T-helper 2 cell treated with Interferon-gamma antibody and Interleukin-4, amounts not matched to agents 5 μg/mL and 100 μg/mL, for 36 hours (primary cell): ENCODE measurements around the gene HSD11B2.

Source experiments
- DNase-seq: peaks from one replicate; pipeline ENCODE4 v3.0.0; 2021; ENCODE audit warnings: low spot score
- H3K27ac Mint-ChIP-seq: one replicate; pipeline ENCODE4 v1.8.0; 2021; ENCODE audit warnings: mild to moderate bottlenecking, mixed read lengths
- H3K27me3 Mint-ChIP-seq: one replicate; pipeline ENCODE4 v1.8.0; 2021; ENCODE audit warnings: low read depth, mixed read lengths
- H3K36me3 Mint-ChIP-seq: one replicate; pipeline ENCODE4 v1.8.0; 2021; ENCODE audit warnings: low read depth, mixed read lengths
- H3K4me1 Mint-ChIP-seq: one replicate; pipeline ENCODE4 v1.8.0; 2021; ENCODE audit warnings: low read depth, mixed read lengths
- H3K4me3 Mint-ChIP-seq: one replicate; pipeline ENCODE4 v1.8.0; 2022; ENCODE audit warnings: mild to moderate bottlenecking, moderate library complexity, mixed read lengths
- H3K9me3 Mint-ChIP-seq: one replicate; pipeline ENCODE4 v1.8.0; 2021; ENCODE audit warnings: mixed read lengths

Gene HSD11B2

GRCh38 chr16:67451704-67452435 lies 20.9 kb downstream of the HSD11B2 start:
- Mint-ChIP-seq H3K27me3 (no peaks in the 10 kb centered on the region), H3K4me1 (peaks cover 7% of the 10 kb centered on the region), H3K36me3 (no peaks in the 10 kb centered on the region), H3K9me3 (no peaks in the 10 kb centered on the region), H3K27ac (no peak overlapping the region), H3K4me3 (no peak overlapping the region)
- DNase-seq = no peak

- no peak for DNase-seq
- peaks cover 5% of the 10 kb centered on the region for H3K4me1 Mint-ChIP-seq
- H3K4me3 Mint-ChIP-seq = no peak overlapping the region
- no peaks in the 10 kb centered on the region for H3K9me3 Mint-ChIP-seq
- H3K27me3 Mint-ChIP-seq = no peaks in the 10 kb centered on the region
- no peaks in the 10 kb centered on the region for H3K36me3 Mint-ChIP-seq
- H3K27ac Mint-ChIP-seq = no peak overlapping the region
Measured at GRCh38 chr16:67454104-67454503, 23.2 kb downstream of the HSD11B2 start.

GRCh38 chr16:67454852-67455251 lies 23.9 kb downstream of the HSD11B2 start:
- Mint-ChIP-seq H3K9me3 (no peaks in the 10 kb centered on the region), H3K36me3 (no peaks in the 10 kb centered on the region), H3K4me1 (peaks cover 5% of the 10 kb centered on the region), H3K4me3 (no peak overlapping the region), H3K27ac (no peak overlapping the region), H3K27me3 (no peaks in the 10 kb centered on the region)
- DNase-seq = no peak

GRCh38 chr16:67456391-67457081 lies 25.6 kb downstream of the HSD11B2 start:
- Mint-ChIP-seq H3K36me3 (no peaks in the 10 kb centered on the region), H3K4me1 (peaks cover 5% of the 10 kb centered on the region), H3K9me3 (no peaks in the 10 kb centered on the region), H3K4me3 (no peak overlapping the region), H3K27me3 (no peaks in the 10 kb centered on the region), H3K27ac (no peak overlapping the region)
- no peak for DNase-seq

GRCh38 chr16:67457611-67458010 lies 26.7 kb downstream of the HSD11B2 start:
- no peaks in the 10 kb centered on the region for H3K27me3 Mint-ChIP-seq
- H3K36me3 Mint-ChIP-seq = no peaks in the 10 kb centered on the region
- peaks cover 5% of the 10 kb centered on the region for H3K4me1 Mint-ChIP-seq
- DNase-seq = no peak
- H3K9me3 Mint-ChIP-seq = no peaks in the 10 kb centered on the region
- no peak overlapping the region for H3K4me3 Mint-ChIP-seq
- H3K27ac Mint-ChIP-seq = no peak overlapping the region

- peaks cover 5% of the 10 kb centered on the region for H3K4me1 Mint-ChIP-seq
- no peaks in the 10 kb centered on the region for H3K27me3 Mint-ChIP-seq
- H3K4me3 Mint-ChIP-seq = no peak overlapping the region
- no peak overlapping the region for H3K27ac Mint-ChIP-seq
- DNase-seq = no peak
- no peaks in the 10 kb centered on the region for H3K36me3 Mint-ChIP-seq
- H3K9me3 Mint-ChIP-seq = no peaks in the 10 kb centered on the region
Measured at GRCh38 chr16:67458121-67458641, 27.3 kb downstream of the HSD11B2 start.

GRCh38 chr16:67459066-67459860 lies 28.3 kb downstream of the HSD11B2 start:
- DNase-seq = no peak
- H3K27ac Mint-ChIP-seq = no peak overlapping the region
- no peaks in the 10 kb centered on the region for H3K27me3 Mint-ChIP-seq
- H3K4me3 Mint-ChIP-seq = no peak overlapping the region
- H3K36me3 Mint-ChIP-seq = no peaks in the 10 kb centered on the region
- H3K4me1 Mint-ChIP-seq = peaks cover 3% of the 10 kb centered on the region
- no peaks in the 10 kb centered on the region for H3K9me3 Mint-ChIP-seq

GRCh38 chr16:67459861-67460150 lies 28.9 kb downstream of the HSD11B2 start:
- H3K4me1 Mint-ChIP-seq = peaks cover 3% of the 10 kb centered on the region
- no peaks in the 10 kb centered on the region for H3K27me3 Mint-ChIP-seq
- no peak overlapping the region for H3K27ac Mint-ChIP-seq
- no peaks in the 10 kb centered on the region for H3K9me3 Mint-ChIP-seq
- no peaks in the 10 kb centered on the region for H3K36me3 Mint-ChIP-seq
- no peak for DNase-seq
- no peak overlapping the region for H3K4me3 Mint-ChIP-seq

- H3K27ac Mint-ChIP-seq = no peak overlapping the region
Measured at GRCh38 chr16:67460168-67460567, 29.2 kb downstream of the HSD11B2 start.

GRCh38 chr16:67460961-67461360 lies 30.0 kb downstream of the HSD11B2 start:
- peaks cover 4% of the 10 kb centered on the region for H3K4me1 Mint-ChIP-seq
- no peaks in the 10 kb centered on the region for H3K27me3 Mint-ChIP-seq
- no peaks in the 10 kb centered on the region for H3K9me3 Mint-ChIP-seq
- no peak overlapping the region for H3K4me3 Mint-ChIP-seq
- DNase-seq = no peak
- no peaks in the 10 kb centered on the region for H3K36me3 Mint-ChIP-seq
- H3K27ac Mint-ChIP-seq = no peak overlapping the region

More at GRCh38 chr16:67460168-67460567, 29.2 kb downstream of the HSD11B2 start:
- H3K27me3 Mint-ChIP-seq = no peaks in the 10 kb centered on the region
- no peaks in the 10 kb centered on the region for H3K36me3 Mint-ChIP-seq
- H3K9me3 Mint-ChIP-seq = no peaks in the 10 kb centered on the region
- H3K4me3 Mint-ChIP-seq = no peak overlapping the region
- DNase-seq = no peak
- peaks cover 3% of the 10 kb centered on the region for H3K4me1 Mint-ChIP-seq

GRCh38 chr16:67461600-67462278 lies 30.8 kb downstream of the HSD11B2 start:
- Mint-ChIP-seq H3K4me3 (no peak overlapping the region), H3K4me1 (peaks cover 4% of the 10 kb centered on the region), H3K27me3 (no peaks in the 10 kb centered on the region), H3K9me3 (no peaks in the 10 kb centered on the region), H3K27ac (no peak overlapping the region), H3K36me3 (no peaks in the 10 kb centered on the region)
- no peak for DNase-seq

GRCh38 chr16:67462279-67462655 lies 31.3 kb downstream of the HSD11B2 start:
- Mint-ChIP-seq H3K36me3 (no peaks in the 10 kb centered on the region), H3K4me3 (no peak overlapping the region), H3K9me3 (no peaks in the 10 kb centered on the region), H3K4me1 (peaks cover 4% of the 10 kb centered on the region), H3K27ac (no peak overlapping the region), H3K27me3 (no peaks in the 10 kb centered on the region)
- no peak for DNase-seq

GRCh38 chr16:67463059-67463458 lies 32.1 kb downstream of the HSD11B2 start:
- Mint-ChIP-seq H3K4me3 (no peak overlapping the region), H3K36me3 (no peaks in the 10 kb centered on the region), H3K9me3 (no peaks in the 10 kb centered on the region), H3K4me1 (peaks cover 4% of the 10 kb centered on the region), H3K27ac (no peak overlapping the region), H3K27me3 (no peaks in the 10 kb centered on the region)
- no peak for DNase-seq

- Mint-ChIP-seq H3K36me3 (no peaks in the 10 kb centered on the region), H3K27me3 (no peaks in the 10 kb centered on the region), H3K27ac (no peak overlapping the region), H3K4me3 (no peak overlapping the region), H3K9me3 (no peaks in the 10 kb centered on the region), H3K4me1 (peaks cover 4% of the 10 kb centered on the region)
- DNase-seq = no peak
Measured at GRCh38 chr16:67463691-67464090, 32.8 kb downstream of the HSD11B2 start.
